Liver (tissue), 9 donors: ENCODE results near the gene PGPEP1. TPM values are rescaled to one million over a fixed set of nuclear protein-coding genes. Genes with fewer than 3 reads are reported as not detected.

Experiments
- DNase-seq: peaks from one replicate; pipeline ENCODE4 v3.0.0-alpha.2; 2017; ENCODE audit warnings: low spot score
- H3K27ac ChIP-seq, 2 donors: one replicate each; pipeline ENCODE4 v1.7.0; 2013; ENCODE audit warnings: inconsistent platforms in 2 of 2, low read length in 2 of 2, control low read depth in 1 of 2, low read depth in 1 of 2, mild to moderate bottlenecking in 1 of 2
- H3K27me3 ChIP-seq, 4 donors: one replicate each; pipeline versions ENCODE4 v1.6.1 to v1.7.0; 2013; ENCODE audit warnings: low read length in 3 of 4, inconsistent platforms in 1 of 4, mild to moderate bottlenecking in 1 of 4, moderate library complexity in 1 of 4; ENCODE audit not compliant: control insufficient read depth in 4 of 4, insufficient read depth in 4 of 4
- H3K36me3 ChIP-seq, 4 donors: one replicate each; pipeline versions ENCODE4 v1.6.1 to v1.7.0; 2013; ENCODE audit warnings: low read length in 3 of 4, mild to moderate bottlenecking in 3 of 4, low read depth in 1 of 4, moderate library complexity in 1 of 4; ENCODE audit not compliant: control insufficient read depth in 4 of 4, insufficient read depth in 3 of 4
- H3K4me1 ChIP-seq, 4 donors: one replicate each; pipeline versions ENCODE4 v1.6.1 to v1.7.0; 2013; ENCODE audit warnings: low read length in 3 of 4, mild to moderate bottlenecking in 3 of 4, moderate library complexity in 1 of 4; ENCODE audit not compliant: control insufficient read depth in 4 of 4, insufficient read depth in 4 of 4
- H3K4me3 ChIP-seq, 3 donors: one replicate each; pipeline versions ENCODE4 v1.6.1 to v1.7.0; 2013; ENCODE audit warnings: low read length in 3 of 3, control low read depth in 1 of 3, low read depth in 1 of 3, mild to moderate bottlenecking in 1 of 3
- H3K9ac ChIP-seq, 2 donors: one replicate each; pipeline ENCODE4 v1.7.0; 2013; ENCODE audit warnings: low read length in 2 of 2, mild to moderate bottlenecking in 2 of 2, moderate library complexity in 2 of 2, control low read depth in 1 of 2, low read depth in 1 of 2
- H3K9me3 ChIP-seq, 4 donors: one replicate each; pipeline versions ENCODE4 v1.6.1 to v1.7.0; 2013; ENCODE audit warnings: low read length in 3 of 4; ENCODE audit not compliant: control insufficient read depth in 4 of 4
- EGR1 ChIP-seq, 2 donors: IDR thresholded peaks; 2 replicates each; pipeline ENCODE4 v1.6.1; 2016 to 2018; ENCODE audit warnings: antibody characterized with exemption in 2 of 2, low read depth in 2 of 2
- FOXA1 ChIP-seq: IDR thresholded peaks from 2 replicates; pipeline ENCODE4 v1.6.1; 2016; ENCODE audit warnings: antibody characterized with exemption
- FOXA2 ChIP-seq: IDR thresholded peaks from 2 replicates; pipeline ENCODE4 v1.6.1; 2016; ENCODE audit warnings: antibody characterized with exemption
- GABPA ChIP-seq, 2 donors: IDR thresholded peaks in 1 of 2; conservative IDR thresholded peaks in 1 of 2; 2 replicates each; pipeline ENCODE4 v1.6.1; 2016; ENCODE audit warnings: antibody characterized with exemption in 2 of 2, mild to moderate bottlenecking in 1 of 2, moderate library complexity in 1 of 2
- HNF4A ChIP-seq, 2 donors: conservative IDR thresholded peaks; 2 replicates each; pipeline ENCODE4 v1.6.1; 2016; ENCODE audit warnings: antibody characterized with exemption in 2 of 2, mild to moderate bottlenecking in 2 of 2
- HNF4G ChIP-seq: IDR thresholded peaks from 2 replicates; pipeline ENCODE4 v1.6.1; 2016; ENCODE audit warnings: antibody characterized with exemption
- JUND ChIP-seq, 2 donors: IDR thresholded peaks; 2 replicates each; pipeline ENCODE4 v1.6.1; 2016; ENCODE audit warnings: antibody characterized with exemption in 2 of 2
- NR2F2 ChIP-seq: IDR thresholded peaks from 2 replicates; pipeline ENCODE4 v1.6.1; 2016; ENCODE audit warnings: antibody characterized with exemption
- RAD21 ChIP-seq, 2 donors: IDR thresholded peaks; 2 replicates each; pipeline ENCODE4 v1.6.1; 2016; ENCODE audit warnings: antibody characterized with exemption in 2 of 2, mild to moderate bottlenecking in 2 of 2
- RXRA ChIP-seq, 2 donors: IDR thresholded peaks; 2 replicates each; pipeline ENCODE4 v1.6.1; 2017 to 2018; ENCODE audit warnings: antibody characterized with exemption in 2 of 2, mild to moderate bottlenecking in 1 of 2
- SP1 ChIP-seq: IDR thresholded peaks from 2 replicates; pipeline ENCODE4 v1.6.1; 2018; ENCODE audit warnings: antibody characterized with exemption, mild to moderate bottlenecking
- TAF1 ChIP-seq: conservative IDR thresholded peaks from 2 replicates; pipeline ENCODE4 v1.6.1; 2016; ENCODE audit warnings: antibody characterized with exemption, mild to moderate bottlenecking
- YY1 ChIP-seq: IDR thresholded peaks from 2 replicates; pipeline ENCODE4 v1.6.1; 2016; ENCODE audit warnings: antibody characterized with exemption, mild to moderate bottlenecking
- WGBS: extraction: QIAGEN DNeasy Blood & Tissue Kit; methylation state at CpG from one replicate; pipeline ENCODE4 v1.1.7; 2013; 5-methylcytosine and 5-hydroxymethylcytosine counted together
- polyA plus RNA-seq, 2 donors: library from polyadenylated mRNA; stranded (reverse) in 1 of 2; unstranded in 1 of 2; fragments of 200-250 nt in 1 of 2; fragments of >200 nt in 1 of 2; fragmentation: Nextera tagmentation in 1 of 2; extraction: Ambion mirVana in 1 of 2; gene quantifications; one replicate each; pipeline versions ENCODE4 v1.2.1 to v1.2.3, GENCODE V29; 2013 to 2015
- total RNA-seq, 2 donors: library from RNA; depleted of rRNA; stranded (reverse); fragments of >200 nt; gene quantifications; one replicate each; pipeline ENCODE4 v1.2.3, GENCODE V29; 2014
- TF ChIP-seq, protein P1 (sequence below): IDR thresholded peaks from 2 replicates; pipeline ENCODE4 v1.6.1; 2016; ENCODE audit warnings: antibody characterized with exemption
- TF ChIP-seq, protein P2 (sequence below): fragments of 150-350 bp; IDR thresholded peaks from 2 replicates; pipeline ENCODE4 v1.5.1; 2017; ENCODE audit warnings: improper control_type of control experiment, low read depth, low read length; ENCODE audit not compliant: missing input control
- TF ChIP-seq, protein P3 (sequence below): IDR thresholded peaks from 2 replicates; pipeline ENCODE4 v1.6.1; 2016; ENCODE audit warnings: antibody characterized with exemption, mild to moderate bottlenecking
- TF ChIP-seq, protein P4 (sequence below): IDR thresholded peaks from 2 replicates; pipeline ENCODE4 v1.6.1; 2016; ENCODE audit warnings: antibody characterized with exemption
- TF ChIP-seq, protein P5 (sequence below): IDR thresholded peaks from 2 replicates; pipeline ENCODE4 v1.6.1; 2016; ENCODE audit warnings: antibody characterized with exemption
- donor health status: healthy.
- donor health status: healthy.
- donor health status: healthy.
- donor health status: healthy.
- donor health status: healthy.

The PGPEP1 gene
- total and polyA plus RNA-seq, 4 donors, result 15.8 to 48.3 (median 26.2) TPM

DNA sequence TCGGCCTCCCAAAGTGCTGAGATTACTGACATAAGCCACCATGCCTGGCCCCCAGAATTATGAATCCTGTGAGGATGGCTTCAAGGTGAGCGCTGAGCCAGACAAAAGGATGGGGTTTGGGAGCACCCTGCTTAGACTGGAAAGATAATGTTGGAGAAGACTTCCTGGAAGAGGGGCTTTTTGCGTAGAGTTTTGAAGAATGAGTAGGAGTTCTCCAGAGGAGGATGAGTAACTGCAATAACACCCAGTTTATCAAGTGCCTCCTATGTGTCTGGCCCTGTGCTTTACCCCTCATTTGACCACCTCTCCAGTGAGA lies 44.9 kb downstream of the PGPEP1 start:
- Histone ChIP-seq H3K4me1 (peaks cover 8 to 38% (median 23%) of the 10 kb centered on the region in 4 donors), H3K4me3 (no peak overlapping the region), H3K27ac (peak overlapping the region; percentile 90), H3K9ac (peak overlapping the region in 1 of 2 donors; percentile 16), H3K36me3 (peaks cover 0 to 5% (median 0%) of the 10 kb centered on the region in 4 donors), H3K9me3 (no peaks in the 10 kb centered on the region), H3K27me3 (no peaks in the 10 kb centered on the region)
- DNase-seq, result no peak
- 97% methylated on average over 3 of the region's 3 CpGs for WGBS
- TF ChIP-seq SP1 (no peak), FOXA1 (no peak), RXRA (IDR thresholded peaks at IDR 0.05) (no peak), HNF4A (conservative IDR thresholded peaks at IDR 0.05) (no peak), RAD21 (IDR thresholded peaks at IDR 0.05) (no peak)

DNA sequence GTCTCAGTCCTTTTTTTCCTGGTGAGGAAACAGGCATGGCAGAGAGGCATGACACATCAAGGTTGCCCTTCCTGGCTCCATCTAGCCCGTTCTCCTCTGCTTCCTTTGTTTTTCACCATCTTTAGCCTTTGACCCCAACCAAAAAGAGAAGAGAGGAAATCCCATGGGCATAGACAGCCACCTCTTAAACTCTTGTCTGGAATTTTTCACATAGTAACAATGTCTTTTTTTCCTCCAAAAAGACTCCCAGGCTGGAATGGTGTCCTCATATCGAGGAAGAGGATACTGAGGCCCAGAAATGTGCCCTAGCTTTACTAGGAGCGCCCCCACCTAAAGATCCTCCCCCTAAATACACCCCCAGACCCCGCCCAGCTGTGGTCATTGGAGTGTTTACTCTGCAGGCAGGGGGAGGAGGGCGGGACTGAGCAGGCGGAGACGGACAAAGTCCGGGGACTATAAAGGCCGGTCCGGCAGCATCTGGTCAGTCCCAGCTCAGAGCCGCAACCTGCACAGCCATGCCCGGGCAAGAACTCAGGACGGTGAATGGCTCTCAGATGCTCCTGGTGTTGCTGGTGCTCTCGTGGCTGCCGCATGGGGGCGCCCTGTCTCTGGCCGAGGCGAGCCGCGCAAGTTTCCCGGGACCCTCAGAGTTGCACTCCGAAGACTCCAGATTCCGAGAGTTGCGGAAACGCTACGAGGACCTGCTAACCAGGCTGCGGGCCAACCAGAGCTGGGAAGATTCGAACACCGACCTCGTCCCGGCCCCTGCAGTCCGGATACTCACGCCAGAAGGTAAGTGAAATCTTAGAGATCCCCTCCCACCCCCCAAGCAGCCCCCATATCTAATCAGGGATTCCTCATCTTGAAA lies 45.5 kb downstream of the PGPEP1 start, which contains the start of gene GDF15:
TSS of gene GDF15 (plus strand) at position 484 of the 868 bp plus-strand sequence. CDS start at position 516, 32 bp downstream.
- peaks cover 0 to 5% (median 0%) of the 10 kb centered on the region in 4 donors for H3K36me3 ChIP-seq
- peak; percentile 84 for DNase-seq
- peak; percentile 85 for TF ChIP-seq FOXA2
- TF ChIP-seq HNF4G, result peak; percentile 81
- no peak for TF ChIP-seq GABPA (IDR thresholded peaks at IDR 0.05 in 1 of 2, conservative IDR thresholded peaks at IDR 0.05 in 1 of 2)
- TF ChIP-seq, protein P1, sequence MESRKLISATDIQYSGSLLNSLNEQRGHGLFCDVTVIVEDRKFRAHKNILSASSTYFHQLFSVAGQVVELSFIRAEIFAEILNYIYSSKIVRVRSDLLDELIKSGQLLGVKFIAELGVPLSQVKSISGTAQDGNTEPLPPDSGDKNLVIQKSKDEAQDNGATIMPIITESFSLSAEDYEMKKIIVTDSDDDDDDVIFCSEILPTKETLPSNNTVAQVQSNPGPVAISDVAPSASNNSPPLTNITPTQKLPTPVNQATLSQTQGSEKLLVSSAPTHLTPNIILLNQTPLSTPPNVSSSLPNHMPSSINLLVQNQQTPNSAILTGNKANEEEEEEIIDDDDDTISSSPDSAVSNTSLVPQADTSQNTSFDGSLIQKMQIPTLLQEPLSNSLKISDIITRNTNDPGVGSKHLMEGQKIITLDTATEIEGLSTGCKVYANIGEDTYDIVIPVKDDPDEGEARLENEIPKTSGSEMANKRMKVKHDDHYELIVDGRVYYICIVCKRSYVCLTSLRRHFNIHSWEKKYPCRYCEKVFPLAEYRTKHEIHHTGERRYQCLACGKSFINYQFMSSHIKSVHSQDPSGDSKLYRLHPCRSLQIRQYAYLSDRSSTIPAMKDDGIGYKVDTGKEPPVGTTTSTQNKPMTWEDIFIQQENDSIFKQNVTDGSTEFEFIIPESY, result peak; percentile 76
- peak; percentile 61 to 78 for TF ChIP-seq RAD21 (IDR thresholded peaks at IDR 0.05)
- TF ChIP-seq, protein P2, sequence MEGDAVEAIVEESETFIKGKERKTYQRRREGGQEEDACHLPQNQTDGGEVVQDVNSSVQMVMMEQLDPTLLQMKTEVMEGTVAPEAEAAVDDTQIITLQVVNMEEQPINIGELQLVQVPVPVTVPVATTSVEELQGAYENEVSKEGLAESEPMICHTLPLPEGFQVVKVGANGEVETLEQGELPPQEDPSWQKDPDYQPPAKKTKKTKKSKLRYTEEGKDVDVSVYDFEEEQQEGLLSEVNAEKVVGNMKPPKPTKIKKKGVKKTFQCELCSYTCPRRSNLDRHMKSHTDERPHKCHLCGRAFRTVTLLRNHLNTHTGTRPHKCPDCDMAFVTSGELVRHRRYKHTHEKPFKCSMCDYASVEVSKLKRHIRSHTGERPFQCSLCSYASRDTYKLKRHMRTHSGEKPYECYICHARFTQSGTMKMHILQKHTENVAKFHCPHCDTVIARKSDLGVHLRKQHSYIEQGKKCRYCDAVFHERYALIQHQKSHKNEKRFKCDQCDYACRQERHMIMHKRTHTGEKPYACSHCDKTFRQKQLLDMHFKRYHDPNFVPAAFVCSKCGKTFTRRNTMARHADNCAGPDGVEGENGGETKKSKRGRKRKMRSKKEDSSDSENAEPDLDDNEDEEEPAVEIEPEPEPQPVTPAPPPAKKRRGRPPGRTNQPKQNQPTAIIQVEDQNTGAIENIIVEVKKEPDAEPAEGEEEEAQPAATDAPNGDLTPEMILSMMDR, result peak; percentile 68
- TF ChIP-seq TAF1, result peak; percentile 99
- peak; percentile 35 for TF ChIP-seq NR2F2
- TF ChIP-seq, protein P3, sequence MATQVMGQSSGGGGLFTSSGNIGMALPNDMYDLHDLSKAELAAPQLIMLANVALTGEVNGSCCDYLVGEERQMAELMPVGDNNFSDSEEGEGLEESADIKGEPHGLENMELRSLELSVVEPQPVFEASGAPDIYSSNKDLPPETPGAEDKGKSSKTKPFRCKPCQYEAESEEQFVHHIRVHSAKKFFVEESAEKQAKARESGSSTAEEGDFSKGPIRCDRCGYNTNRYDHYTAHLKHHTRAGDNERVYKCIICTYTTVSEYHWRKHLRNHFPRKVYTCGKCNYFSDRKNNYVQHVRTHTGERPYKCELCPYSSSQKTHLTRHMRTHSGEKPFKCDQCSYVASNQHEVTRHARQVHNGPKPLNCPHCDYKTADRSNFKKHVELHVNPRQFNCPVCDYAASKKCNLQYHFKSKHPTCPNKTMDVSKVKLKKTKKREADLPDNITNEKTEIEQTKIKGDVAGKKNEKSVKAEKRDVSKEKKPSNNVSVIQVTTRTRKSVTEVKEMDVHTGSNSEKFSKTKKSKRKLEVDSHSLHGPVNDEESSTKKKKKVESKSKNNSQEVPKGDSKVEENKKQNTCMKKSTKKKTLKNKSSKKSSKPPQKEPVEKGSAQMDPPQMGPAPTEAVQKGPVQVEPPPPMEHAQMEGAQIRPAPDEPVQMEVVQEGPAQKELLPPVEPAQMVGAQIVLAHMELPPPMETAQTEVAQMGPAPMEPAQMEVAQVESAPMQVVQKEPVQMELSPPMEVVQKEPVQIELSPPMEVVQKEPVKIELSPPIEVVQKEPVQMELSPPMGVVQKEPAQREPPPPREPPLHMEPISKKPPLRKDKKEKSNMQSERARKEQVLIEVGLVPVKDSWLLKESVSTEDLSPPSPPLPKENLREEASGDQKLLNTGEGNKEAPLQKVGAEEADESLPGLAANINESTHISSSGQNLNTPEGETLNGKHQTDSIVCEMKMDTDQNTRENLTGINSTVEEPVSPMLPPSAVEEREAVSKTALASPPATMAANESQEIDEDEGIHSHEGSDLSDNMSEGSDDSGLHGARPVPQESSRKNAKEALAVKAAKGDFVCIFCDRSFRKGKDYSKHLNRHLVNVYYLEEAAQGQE, result peak; percentile 92
- TF ChIP-seq HNF4A (conservative IDR thresholded peaks at IDR 0.05), result peak; percentile 86 to 89
- TF ChIP-seq JUND (IDR thresholded peaks at IDR 0.05), result peak in 1 of 2 donors; percentile 29
- peak in 1 of 2 donors; percentile 50 for TF ChIP-seq EGR1 (IDR thresholded peaks at IDR 0.05; ENCODE audit: low read depth in 2 of 2)
- TF ChIP-seq SP1, result peak; percentile 93
- TF ChIP-seq, protein P4, sequence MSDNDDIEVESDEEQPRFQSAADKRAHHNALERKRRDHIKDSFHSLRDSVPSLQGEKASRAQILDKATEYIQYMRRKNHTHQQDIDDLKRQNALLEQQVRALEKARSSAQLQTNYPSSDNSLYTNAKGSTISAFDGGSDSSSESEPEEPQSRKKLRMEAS, result peak; percentile 60
- TF ChIP-seq RXRA (IDR thresholded peaks at IDR 0.05), result peak; percentile 72 to 79
- TF ChIP-seq, protein P5, sequence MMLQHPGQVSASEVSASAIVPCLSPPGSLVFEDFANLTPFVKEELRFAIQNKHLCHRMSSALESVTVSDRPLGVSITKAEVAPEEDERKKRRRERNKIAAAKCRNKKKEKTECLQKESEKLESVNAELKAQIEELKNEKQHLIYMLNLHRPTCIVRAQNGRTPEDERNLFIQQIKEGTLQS, result no peak
- TF ChIP-seq YY1, result peak; percentile 73
- peak; percentile 93 for TF ChIP-seq FOXA1
- peaks cover 8 to 34% (median 19%) of the 10 kb centered on the region in 4 donors for H3K4me1 ChIP-seq
- WGBS, result 17% methylated on average over 33 of the region's 33 CpGs
- H3K27me3 ChIP-seq, result no peaks in the 10 kb centered on the region
- H3K9ac ChIP-seq, result peak within 1 kb of the TSS in 1 of 2 donors; percentile 59
- peak within 1 kb of the TSS in 2 of 3 donors; percentile 37 to 43 for H3K4me3 ChIP-seq
- peak within 1 kb of the TSS; percentile 90 for H3K27ac ChIP-seq
- H3K9me3 ChIP-seq, result no peaks in the 10 kb centered on the region
